Measurements from ENCODE around the gene ANXA7.

DNA sequence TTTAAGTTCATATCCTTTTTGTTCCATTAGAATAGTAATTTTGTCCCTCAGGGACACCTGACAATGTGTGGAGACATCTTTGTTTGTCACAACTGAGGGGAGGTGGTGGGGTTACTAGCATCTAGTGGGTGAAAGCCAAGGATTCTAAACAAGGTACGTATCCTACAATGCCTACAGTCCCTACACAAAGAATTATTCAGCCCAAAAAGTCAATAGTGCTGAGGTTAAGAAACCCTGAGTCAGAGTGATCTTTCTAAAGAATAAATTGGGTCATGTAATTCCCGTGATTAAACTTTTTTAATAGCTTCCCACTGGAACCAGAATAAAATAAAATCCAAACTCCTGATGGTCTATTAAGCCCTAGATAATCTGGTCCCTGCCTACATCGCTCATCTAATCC lies 2.7 kb upstream of the ANXA7 start:
- TF ChIP-seq CTCF (IDR thresholded peaks at IDR 0.05) (no peak), POLR2A (IDR thresholded peaks at IDR 0.05) (no peak)
